GM19328 (cell line): Measurements from ENCODE around the gene CCDC17.
"Not testable (repeated sequence)": the region's sequence is repeated elsewhere in the genome, so short reads cannot be mapped to it uniquely, and the experiment has no call there.

Source experiments
- ATAC-seq: cut with Tn5 transposase; IDR thresholded peaks from one replicate; pipeline ENCODE4 v1.9.1; 2021; ENCODE audit warnings: mild to moderate bottlenecking, moderate library complexity; ENCODE audit not compliant: unreplicated experiment

CCDC17 gene

DNA sequence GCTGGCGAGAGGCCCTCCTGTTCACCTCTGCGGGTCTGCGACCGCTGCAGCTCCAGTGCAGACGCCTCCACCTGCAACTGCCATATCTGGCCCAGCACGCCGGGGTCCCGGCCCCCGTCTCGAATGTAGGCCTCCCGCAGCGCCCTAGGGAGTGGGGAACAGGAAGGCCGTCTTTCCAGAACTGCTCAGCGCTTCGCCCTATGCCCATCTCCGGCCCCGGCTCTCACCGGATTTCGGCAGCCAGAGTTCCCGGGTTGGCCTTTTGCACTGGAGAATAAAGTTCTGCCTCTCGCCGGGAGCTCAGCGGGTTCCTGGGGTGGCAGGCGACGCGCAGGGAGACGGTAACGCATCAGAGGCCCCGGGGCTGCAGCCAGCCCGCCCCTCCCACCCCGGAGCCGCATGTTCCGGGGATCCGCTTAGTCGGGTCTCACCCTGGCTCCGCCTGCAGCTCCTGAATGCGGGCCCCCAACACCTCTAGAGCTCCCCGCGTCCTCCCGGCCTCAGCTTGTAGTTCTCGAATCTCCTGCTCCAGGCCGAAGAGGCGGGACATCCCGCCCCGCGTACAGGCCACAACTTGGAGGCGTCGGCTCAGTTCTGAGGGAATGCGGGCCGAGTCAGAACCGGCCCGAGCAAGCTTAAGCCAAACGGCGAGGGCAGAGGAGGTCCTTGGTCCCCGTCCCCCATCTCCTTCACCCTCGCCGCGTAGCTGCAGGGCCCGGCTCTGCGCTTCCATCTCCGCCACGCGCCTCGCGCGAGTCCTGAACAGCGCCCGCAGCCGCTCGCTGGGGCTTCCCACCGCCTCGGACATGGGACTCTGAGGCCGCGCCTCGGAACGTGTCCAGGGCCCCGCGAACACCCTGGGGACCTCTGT is 1.1 kb downstream of the CCDC17 start:
- ATAC-seq: no peak

DNA sequence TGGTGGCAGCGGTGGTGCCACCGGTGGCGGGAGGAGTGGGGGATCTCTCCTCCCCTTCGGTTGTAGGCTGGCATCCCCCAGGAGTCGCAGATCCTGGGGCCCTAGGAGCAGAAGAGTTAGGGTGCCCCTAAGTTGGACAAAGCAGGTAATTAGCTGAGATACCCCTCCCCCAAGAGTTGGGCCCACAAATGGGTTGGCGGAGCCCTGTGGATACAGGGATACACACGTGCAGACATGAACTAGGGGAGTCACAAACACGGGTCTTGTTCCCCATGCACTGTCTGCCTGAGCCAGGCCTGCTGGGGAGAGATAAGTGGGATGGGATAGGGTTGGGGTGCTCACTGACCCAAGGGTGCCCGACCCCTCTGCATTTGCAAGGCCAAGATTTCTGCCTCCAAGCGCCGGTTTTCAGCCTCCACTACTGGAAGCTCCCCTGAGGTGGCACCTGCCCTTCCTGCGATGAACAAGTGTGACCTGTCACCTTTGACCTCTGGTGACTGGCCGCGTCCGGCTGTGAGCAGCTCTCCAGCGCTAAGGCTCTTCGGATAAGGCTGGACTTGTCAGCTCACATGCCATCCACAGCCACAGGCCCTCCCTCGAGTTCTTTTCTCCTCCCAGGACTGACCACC is 1.8 kb downstream of the CCDC17 start:
- no peak for ATAC-seq

DNA sequence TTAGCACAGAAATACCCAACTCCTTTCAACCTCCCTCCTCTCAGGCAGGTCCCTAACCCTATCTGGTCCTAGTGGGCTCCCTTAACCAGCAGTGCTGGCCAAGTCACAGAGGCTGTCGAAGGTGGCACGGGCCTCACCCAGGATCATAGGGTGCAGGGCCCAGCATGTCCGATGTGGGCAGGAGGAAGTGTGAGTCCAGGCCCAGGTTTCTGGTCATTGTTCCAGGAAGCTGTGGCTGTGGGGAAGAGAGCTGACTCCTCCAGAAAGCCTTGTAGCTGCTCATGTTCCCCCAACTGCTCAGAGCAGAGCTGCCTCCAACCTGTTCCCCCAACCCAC is 2.4 kb downstream of the CCDC17 start:
- no peak for ATAC-seq

DNA sequence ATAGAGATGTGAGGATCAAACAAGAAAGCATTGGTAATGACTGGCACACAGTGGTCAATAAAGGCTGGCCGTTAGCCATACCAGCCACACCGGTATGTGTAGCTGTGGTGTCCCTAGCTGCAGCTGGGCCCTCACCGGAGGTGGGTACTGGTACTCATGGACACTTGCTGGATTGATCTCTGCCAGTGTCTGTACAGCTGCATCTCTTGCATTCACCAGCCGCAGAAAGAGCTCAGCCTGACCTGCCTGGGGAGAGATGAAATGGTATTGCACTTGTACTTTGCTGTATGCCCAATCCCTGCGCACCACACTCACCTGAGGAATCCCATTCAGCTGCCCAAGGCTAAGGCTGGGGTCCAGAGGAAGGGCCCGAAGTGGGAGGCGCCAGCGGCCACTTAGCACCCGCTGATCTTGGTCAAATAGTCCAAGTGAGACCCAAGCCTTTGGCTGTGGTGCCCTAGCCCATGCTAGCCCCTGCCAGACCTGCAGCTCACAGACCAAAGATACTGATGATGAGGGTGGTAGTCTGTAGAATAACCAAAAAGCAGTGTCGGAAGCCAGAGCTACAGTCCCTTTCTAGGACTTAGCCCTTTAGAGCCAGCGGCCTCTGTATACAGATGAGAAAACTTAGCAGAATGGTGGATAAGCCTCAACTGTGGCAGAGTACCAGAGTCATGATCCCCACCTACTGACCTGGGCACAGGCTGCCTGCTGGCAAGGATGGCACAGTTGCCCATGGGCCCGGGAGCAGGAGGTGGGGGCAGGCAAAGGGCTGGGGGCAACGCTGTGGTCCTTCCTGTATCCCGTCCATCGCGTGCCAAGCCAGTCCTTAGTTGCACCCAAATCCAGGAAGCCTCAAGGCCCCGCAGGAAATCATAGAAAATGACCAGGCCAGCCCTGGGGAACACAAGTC is 3.0 kb downstream of the CCDC17 start:
- no peak for ATAC-seq

DNA sequence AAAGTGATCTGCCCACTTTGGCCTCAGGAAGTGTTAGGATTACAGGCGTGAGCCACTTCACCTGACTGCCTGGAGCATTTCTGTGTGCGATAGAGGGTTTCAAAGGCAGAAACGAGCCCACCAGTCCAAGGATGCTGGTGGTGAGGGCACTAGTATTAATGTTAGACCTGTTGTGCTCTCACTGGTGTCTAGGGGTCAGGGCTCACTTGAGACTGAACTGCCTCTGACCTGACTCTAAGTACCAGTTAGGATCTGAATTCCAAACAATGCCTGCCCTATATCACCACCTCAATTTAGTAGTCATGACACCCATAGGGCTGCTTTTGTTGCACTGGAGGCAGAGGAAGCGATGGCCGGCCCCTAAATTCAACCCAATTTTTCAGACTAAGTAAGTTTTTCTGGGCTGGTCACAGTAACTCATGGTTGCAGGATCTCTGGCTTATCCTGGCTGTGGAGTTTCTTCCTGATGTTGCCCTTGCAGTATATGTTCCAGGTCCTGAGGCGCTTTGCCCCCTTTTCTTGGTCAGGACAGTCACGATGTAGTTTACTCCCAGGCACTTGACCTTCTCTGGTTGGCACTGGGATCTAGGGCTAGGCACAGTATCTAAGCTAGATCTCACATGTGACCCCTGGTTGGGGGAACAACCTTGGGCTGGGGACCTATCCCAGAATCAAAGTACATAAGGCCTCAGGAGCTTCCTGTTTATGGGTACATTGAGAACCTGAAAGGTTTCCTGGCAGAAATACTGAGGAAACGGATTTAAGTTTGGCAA is 4.5 kb downstream of the CCDC17 start:
- no peak for ATAC-seq

DNA sequence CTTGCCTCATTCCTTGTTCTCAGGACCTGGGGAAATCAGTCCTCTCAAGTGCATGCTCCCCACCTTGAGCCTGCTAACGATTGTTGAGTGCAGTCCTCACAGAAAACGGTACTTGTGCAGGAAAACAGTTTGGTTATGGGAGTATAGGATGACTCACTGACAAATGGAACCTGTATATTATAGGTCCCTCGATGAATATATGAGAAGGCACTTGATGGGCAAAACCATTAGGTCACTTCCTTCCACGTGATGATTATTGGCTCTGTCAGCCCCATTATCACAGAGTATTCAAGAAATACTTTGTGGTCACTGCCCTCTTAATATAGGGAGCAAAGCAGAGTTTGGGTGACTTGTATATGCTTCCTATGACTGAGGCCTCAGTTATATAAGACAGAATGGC is 6.2 kb downstream of the CCDC17 start:
- no peak for ATAC-seq

DNA sequence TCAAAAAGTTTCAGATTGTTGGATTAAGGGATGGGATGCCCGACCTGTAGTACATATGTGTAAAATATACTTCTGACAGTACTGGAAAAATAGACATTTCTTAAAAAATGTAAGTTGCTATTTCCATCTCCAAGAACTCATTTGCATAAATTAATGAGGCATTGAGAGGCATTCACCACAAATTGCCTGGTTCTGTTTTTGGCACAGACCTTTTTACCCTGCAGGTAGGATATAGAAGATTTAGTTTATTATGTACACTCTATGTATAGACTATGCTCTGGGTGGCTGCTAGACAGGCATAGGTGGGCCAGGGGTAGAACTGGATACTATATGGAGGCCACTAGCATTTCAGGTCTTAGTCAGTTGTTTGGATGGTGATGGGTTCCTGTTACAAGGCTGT is 8.0 kb downstream of the CCDC17 start:
- no peak for ATAC-seq

DNA sequence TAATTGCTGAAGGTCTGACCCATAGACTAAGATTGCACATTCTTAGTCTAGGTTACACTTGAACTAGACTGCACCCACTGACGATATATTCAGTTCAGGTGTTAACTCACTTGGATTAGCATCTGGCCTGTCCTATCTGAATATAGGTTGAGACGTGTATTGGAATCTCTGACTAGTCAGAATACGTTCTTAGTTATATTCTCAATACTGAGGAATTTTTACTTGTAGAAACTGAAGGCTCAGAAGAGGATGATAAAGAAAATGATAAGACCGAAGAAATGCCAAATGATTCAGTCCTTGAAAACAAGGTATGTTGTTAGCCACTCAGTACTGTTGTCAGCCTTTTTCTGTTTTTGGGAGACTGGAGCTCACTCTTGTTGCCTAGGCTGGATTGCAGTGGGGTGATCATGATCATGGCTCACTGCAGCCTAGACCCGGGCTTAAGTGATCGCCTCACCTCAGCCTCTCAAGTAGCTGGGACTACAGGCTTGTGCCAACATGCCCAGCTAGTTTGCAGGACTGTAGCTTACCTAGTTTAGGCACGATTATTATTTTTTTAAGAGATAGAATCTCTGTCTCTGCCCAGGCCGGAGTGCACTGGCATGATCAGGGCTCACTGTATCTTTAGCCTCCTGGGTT is 10.8 kb downstream of the CCDC17 start:
- ATAC-seq: no peak

DNA sequence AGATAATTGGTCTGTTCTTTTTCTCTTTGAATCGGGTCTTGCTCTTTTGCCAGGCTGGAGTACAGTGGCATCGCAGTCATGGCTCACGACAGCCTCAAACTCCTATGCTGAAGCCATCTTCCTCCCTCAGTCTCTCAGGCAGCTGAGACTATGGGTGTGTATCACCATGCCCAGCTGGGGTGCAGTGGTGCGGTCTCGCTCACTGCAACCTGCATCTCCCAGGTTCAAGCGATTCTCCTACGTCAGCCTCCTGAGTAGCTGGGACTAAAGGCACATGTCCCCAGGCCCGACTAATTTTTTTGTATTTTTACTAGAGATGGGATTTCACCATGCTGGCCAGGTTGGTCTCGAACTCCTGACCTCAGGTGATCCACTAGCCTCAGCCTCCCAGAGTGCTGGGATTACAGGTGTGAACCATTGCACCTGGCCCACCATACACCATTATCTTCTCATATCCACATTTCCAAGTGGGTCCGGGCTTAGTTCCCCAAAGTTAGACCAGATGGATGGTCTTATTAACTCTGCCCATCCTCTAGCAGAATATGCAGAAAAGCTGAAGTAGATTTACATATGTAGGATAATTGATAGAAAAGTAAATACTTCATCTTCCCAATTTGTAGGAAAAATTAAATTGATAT is 13.1 kb downstream of the CCDC17 start:
- ATAC-seq: no peak

DNA sequence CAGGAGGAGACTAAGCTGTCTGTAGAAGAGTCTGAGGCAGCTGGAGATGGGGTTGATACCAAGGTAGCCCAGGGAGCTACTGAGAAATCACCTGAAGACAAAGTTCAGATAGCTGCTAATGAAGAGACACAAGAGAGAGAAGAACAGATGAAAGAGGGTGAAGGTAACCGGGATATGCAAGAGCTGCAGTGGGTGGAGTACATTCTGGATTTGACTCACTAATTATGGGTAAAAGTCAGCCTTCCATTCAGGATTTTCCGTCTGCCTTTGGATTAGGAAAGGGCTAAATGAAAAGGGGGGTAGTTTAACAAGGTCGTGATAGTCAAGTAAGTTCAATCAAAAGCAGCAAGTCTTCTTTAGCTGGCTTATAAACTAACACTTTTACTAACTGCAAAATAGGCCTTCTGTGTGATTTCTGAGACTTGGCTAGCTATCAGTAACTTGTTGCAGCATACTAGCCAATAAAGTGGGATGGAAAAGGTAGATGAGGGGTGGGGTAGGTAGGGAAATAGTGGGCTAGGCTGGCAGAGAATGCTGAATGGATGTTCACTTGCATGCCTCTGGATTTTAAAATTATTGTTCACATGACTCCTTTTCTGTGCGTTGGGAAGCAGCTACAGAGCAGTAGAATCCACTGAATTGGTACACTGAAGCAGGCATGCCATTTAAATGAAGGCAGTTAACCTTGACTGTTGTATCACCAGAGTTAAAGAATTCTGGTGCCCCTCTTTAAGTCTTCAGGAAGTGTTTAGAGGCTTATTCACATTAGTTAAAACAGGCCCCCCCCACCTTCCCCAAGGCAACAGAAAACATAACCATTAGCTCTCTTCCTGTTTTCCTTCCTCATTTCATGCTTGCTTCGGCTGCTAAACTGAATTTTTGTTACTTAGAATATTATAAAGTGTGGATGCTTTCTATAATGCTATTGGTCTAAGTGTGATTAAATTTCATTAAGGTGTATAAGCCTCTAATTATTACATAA is 15.4 kb downstream of the CCDC17 start:
- no peak for ATAC-seq

DNA sequence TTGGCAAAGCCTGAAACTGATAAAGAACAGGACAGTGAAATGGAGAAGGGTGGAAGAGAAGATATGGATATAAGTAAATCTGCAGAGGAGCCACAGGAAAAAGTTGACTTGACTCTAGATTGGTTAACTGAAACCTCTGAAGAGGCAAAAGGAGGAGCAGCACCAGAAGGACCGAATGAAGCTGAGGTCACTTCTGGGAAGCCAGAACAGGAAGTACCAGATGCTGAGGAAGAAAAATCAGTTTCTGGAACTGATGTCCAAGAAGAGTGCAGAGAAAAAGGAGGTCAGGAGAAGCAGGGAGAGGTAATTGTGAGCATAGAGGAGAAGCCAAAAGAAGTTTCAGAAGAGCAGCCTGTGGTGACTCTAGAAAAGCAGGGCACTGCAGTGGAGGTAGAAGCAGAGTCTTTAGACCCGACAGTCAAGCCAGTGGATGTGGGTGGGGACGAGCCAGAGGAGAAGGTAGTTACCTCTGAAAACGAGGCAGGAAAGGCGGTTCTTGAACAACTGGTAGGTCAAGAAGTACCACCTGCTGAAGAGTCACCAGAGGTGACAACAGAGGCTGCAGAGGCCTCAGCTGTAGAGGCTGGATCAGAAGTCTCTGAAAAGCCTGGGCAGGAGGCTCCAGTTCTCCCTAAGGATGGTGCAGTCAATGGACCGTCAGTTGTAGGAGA is 16.3 kb downstream of the CCDC17 start:
- no peak for ATAC-seq

DNA sequence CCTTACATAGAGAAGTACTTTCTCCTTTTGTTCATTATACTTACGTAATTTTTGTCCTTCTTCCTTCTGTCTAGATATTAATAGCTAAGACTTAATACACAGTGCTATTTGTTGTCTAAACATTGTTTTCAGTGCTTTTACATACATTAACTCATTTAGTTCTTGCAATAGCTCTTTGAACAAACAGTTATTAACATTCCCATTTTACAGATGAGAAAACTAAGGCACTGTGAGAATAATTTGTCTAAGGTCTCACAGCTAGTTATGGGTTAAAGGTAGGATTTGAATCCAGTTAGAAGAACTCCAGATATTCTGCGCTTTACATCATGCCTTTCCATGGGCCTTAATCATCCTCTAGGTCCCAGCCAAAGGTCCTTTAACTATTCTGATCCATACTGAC is 19.6 kb downstream of the CCDC17 start:
- ATAC-seq: no peak

DNA sequence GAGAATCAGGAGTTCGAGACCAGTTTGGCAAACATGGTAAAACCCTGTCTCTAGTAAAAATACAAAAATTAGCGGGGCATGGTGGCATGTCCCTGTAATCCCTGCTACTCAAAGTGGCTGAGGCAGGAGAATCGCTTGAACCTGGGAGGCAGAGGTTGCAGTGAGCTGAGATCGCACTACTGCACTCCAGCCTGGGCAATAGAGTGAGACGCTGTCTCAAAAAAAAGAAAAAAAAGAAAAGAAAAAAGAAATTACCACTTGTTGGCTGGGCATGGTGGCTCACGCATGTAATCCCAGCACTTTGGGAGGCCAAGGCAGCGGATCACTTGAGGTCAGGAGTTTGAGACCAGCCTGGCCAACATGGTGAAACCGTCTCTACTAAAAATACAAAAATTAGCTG is 27.1 kb downstream of the CCDC17 start:
- not testable (repeated sequence) for ATAC-seq

DNA sequence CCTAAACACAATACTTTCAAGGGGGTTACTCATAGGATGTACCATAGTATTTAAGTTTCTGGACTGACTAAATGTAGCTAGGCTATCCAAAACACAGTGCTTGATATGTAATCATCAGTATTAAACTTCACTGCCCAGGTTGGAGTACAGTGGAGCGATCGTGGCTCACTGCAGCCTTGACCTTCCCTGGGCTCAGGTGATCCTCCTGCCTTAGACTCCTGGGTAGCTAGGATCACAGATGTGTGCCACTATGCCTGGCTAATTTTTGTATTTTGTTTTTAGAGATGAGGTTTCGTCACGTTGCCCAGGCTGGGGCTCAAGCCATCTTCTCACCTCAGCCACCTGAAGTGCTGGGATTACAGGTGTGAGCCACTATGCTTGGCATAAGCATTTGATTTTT is 29.4 kb downstream of the CCDC17 start:
- no peak for ATAC-seq

DNA sequence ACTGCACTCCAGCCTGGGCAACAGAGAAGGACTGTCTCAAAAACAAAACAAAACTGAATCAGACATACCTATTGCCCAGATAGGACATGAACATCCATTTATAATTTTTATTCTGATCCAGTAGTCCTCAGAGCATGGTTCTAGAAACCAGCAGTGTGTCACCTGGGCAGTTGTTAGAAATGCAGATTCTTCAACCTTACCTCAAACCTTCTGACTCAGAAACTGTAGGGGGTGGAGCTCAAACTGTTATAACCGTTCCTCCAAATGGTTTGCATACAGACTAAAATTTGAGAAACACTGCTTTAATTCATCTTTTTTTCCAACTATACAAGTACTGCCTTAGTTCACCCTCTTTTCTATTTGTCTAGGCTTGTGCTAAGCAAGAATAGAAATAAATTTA is 34.0 kb downstream of the CCDC17 start:
- ATAC-seq: no peak

DNA sequence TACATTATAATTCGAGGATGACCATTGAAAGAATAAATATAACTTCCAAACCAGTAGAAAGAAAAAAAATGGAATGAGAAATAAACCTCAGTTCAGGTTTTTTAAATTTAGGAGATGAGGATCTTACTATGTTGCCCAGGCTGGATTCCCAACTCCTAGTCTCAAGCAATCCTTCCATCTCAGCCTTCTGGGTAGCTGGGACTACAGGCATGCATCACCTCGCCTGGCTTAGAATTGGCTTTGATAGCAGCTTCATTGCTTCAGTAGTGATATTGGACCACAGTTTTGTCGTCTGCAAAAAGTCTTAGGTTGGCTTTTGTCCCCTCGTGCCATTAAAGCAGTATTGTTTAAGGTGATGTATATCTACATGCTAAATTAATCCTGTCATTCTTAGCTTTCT is 37.1 kb downstream of the CCDC17 start:
- no peak for ATAC-seq

DNA sequence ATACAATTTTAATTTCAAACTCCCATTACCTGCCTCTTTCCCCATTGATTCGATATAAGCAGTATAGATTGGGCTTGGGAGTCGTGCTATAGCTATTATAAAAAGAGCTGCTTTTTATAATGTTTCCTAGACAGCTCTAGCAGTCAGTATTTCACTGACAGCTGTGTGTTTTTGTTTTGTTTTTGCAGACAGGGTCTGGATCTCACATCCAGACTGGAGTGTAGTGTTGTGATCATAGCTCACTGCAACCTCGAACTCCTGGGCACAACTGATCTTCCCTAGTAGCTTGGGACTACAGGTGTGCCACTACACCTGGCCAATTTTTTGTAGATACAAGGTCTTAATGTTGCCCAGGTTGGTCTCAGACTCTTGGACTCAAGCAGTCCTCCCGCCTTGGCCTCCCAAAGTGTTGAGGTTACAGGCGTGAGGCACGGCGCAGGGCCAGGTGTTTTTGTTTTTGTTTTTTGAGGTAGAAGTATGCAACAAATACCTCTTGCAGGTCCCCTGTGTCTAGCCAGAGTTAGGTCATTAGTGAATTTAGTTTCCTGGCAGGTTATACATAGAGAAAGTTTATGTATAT is 38.3 kb downstream of the CCDC17 start:
- no peak for ATAC-seq

DNA sequence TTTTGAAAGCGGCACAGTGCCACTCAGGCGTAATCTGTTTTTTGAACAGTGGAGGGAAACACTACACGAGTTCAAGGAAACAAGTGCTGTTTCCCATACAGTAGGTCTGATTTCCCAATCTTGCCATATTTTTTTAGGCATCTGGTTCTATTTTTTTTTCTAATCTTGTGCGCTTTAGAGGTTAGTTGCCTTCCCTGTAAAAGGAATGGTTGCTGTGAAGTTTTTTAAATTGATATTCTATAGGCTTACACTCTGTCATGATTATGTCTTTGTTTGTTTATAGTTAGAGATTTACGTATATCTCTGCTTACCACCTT is 38.8 kb downstream of the CCDC17 start:
- no peak for ATAC-seq
